ENCODE results near the gene PCA3. TPM values are rescaled to one million over a fixed set of nuclear protein-coding genes. Genes with fewer than 3 reads are reported as not detected.
"Not testable (repeated sequence)": the region's sequence is repeated elsewhere in the genome, so short reads cannot be mapped to it uniquely, and the experiment has no call there.

PCA3 gene
- not detected for total RNA-seq
- long read RNA-seq = 0 reads

GRCh38 chr9:76764138-76764537, at the start of gene PCA3:
TSS of gene PCA3 (plus strand) at chr9:76764438.
- ATAC-seq (no peak), DNase-seq (no peak)
- intact Hi-C loops (cut with DNase I) = no loop called here

GRCh38 chr9:76716085-76716672, 48.1 kb upstream of the PCA3 start:
- DNase-seq = no peak
- no peak for ATAC-seq
- intact Hi-C loops (cut with DNase I) = no loop called here

- intact Hi-C loops (cut with DNase I) = no loop called here
- no peak for ATAC-seq
These were observed 47.1 kb upstream of the PCA3 start for GRCh38 chr9:76717176-76717575.

GRCh38 chr9:76717613-76718012, 46.6 kb upstream of the PCA3 start:
- DNase-seq (no peak), ATAC-seq (peak in 1 of 2 donors; percentile 32)
- intact Hi-C loops (cut with DNase I) = no loop called here

More at GRCh38 chr9:76717176-76717575, 47.1 kb upstream of the PCA3 start:
- no peak for DNase-seq

- ATAC-seq = no peak
- DNase-seq = no peak
- intact Hi-C loops (cut with DNase I) = no loop called here
These were observed 46.1 kb upstream of the PCA3 start for GRCh38 chr9:76718166-76718565.

- ATAC-seq (no peak), DNase-seq (no peak)
- intact Hi-C loops (cut with DNase I) = no loop called here
These were observed 44.0 kb upstream of the PCA3 start for GRCh38 chr9:76720245-76720644.

- DNase-seq (no peak), ATAC-seq (no peak)
- intact Hi-C loops (cut with DNase I) = no loop called here
These were observed 39.2 kb upstream of the PCA3 start for GRCh38 chr9:76725011-76725546.

- no peak for DNase-seq
These were observed 38.4 kb upstream of the PCA3 start for GRCh38 chr9:76725885-76726284.

GRCh38 chr9:76729116-76729515, 35.1 kb upstream of the PCA3 start:
- intact Hi-C loops (cut with DNase I) = no loop called here

More at GRCh38 chr9:76725885-76726284, 38.4 kb upstream of the PCA3 start:
- no peak for ATAC-seq
- intact Hi-C loops (cut with DNase I) = no loop called here

GRCh38 chr9:76729980-76730737, 34.1 kb upstream of the PCA3 start:
- DNase-seq (no peak), ATAC-seq (no peak)
- intact Hi-C loops (cut with DNase I) = no loop called here

More at GRCh38 chr9:76729116-76729515, 35.1 kb upstream of the PCA3 start:
- DNase-seq (no peak), ATAC-seq (no peak)

GRCh38 chr9:76730801-76731200, 33.4 kb upstream of the PCA3 start:
- intact Hi-C loops (cut with DNase I) = no loop called here
- DNase-seq (no peak), ATAC-seq (no peak)

- ATAC-seq = no peak
These were observed 31.8 kb upstream of the PCA3 start for GRCh38 chr9:76732341-76732958.

GRCh38 chr9:76733096-76733495, 31.1 kb upstream of the PCA3 start:
- ATAC-seq (no peak), DNase-seq (no peak)
- intact Hi-C loops (cut with DNase I) = no loop called here

More at GRCh38 chr9:76732341-76732958, 31.8 kb upstream of the PCA3 start:
- DNase-seq = no peak
- intact Hi-C loops (cut with DNase I) = no loop called here

- ATAC-seq = no peak
- intact Hi-C loops (cut with DNase I) = no loop called here
- no peak for DNase-seq
These were observed 29.5 kb upstream of the PCA3 start for GRCh38 chr9:76734716-76735115.

- intact Hi-C loops (cut with DNase I) = no loop called here
- no peak for ATAC-seq
- DNase-seq = no peak
These were observed 26.9 kb upstream of the PCA3 start for GRCh38 chr9:76737154-76737902.

GRCh38 chr9:76738402-76738801, 25.8 kb upstream of the PCA3 start:
- ATAC-seq = no peak

GRCh38 chr9:76741524-76741923, 22.7 kb upstream of the PCA3 start:
- intact Hi-C loops (cut with DNase I) = no loop called here
- DNase-seq (no peak), ATAC-seq (no peak)

More at GRCh38 chr9:76738402-76738801, 25.8 kb upstream of the PCA3 start:
- no peak for DNase-seq
- intact Hi-C loops (cut with DNase I) = no loop called here

- not testable (repeated sequence) for DNase-seq, ATAC-seq
These were observed 21.3 kb upstream of the PCA3 start for GRCh38 chr9:76742890-76743289.

GRCh38 chr9:76743931-76744330, 20.3 kb upstream of the PCA3 start:
- intact Hi-C loops (cut with DNase I) = no loop called here
- ATAC-seq (no peak), DNase-seq (no peak)

More at GRCh38 chr9:76742890-76743289, 21.3 kb upstream of the PCA3 start:
- intact Hi-C loops (cut with DNase I) = not testable (repeated sequence)

Data from left cardiac atrium (tissue), 4 donors.